HAP-1 (cell line): ENCODE results near the gene ACER1.
A peak's percentile ranks its signal among the peaks of the same experiment; 100 is the strongest.
"Not testable (repeated sequence)": the region's sequence is repeated elsewhere in the genome, so short reads cannot be mapped to it uniquely, and the experiment has no call there.

Source experiments
- DNase-seq, 2 experiments: peaks; one replicate each; pipeline ENCODE4 v3.0.0-alpha.2; 2016 to 2020; ENCODE audit warnings: low spot score in 2 of 2
- H3K27me3 ChIP-seq: fragments of 250-450 bp; sonication (Bioruptor Pico); 2 replicates; pipeline ENCODE4 v1.5.1; 2020; ENCODE audit warnings: low read depth, mild to moderate bottlenecking, moderate library complexity
- H3K36me3 ChIP-seq: fragments of 250-450 bp; sonication (Bioruptor Pico); replicated peaks from 2 replicates; pipeline ENCODE4 v1.5.1; 2020; ENCODE audit warnings: mild to moderate bottlenecking
- H3K4me1 ChIP-seq: fragments of 250-450 bp; sonication (Bioruptor Pico); 2 replicates; pipeline ENCODE4 v1.5.1; 2020; ENCODE audit warnings: mild to moderate bottlenecking
- H3K4me3 ChIP-seq: fragments of 250-450 bp; sonication (Bioruptor Pico); 2 replicates; pipeline ENCODE4 v1.5.1; 2020; ENCODE audit warnings: mild to moderate bottlenecking, moderate library complexity
- H3K9me3 ChIP-seq: fragments of 250-450 bp; sonication (Bioruptor Pico); 2 replicates; pipeline ENCODE4 v1.5.1; 2020; ENCODE audit warnings: mild to moderate bottlenecking, moderate library complexity
- in situ Hi-C: fragments of 300-500 bp; cut with MboI; formaldehyde crosslinking; loops from 3 replicates; pipeline ENCODE4 v1.14.3; 2020; ENCODE audit warnings: low sequenced_read_pairs, inconsistent platforms, mixed read lengths

The ACER1 gene

GRCh38 chr19:6372594-6373095 is 39.2 kb upstream of the ACER1 start, which contains the start of gene ALKBH7:
ALKBH7 (plus strand) TSS chr19:6372794; CDS start chr19:6372821, 27 bp downstream.
- Histone ChIP-seq H3K27me3 (no peaks in the 10 kb centered on the region), H3K4me1 (peaks cover 19% of the 10 kb centered on the region), H3K9me3 (no peaks in the 10 kb centered on the region), H3K4me3 (peak within 1 kb of the TSS; percentile 90), H3K36me3 (peaks cover 11% of the 10 kb centered on the region)
- in situ Hi-C loops = no loop called here
- DNase-seq = peak; percentile 100

- H3K27me3 ChIP-seq = no peaks in the 10 kb centered on the region
- no peak for DNase-seq
- H3K4me3 ChIP-seq = no peak overlapping the region
- no peaks in the 10 kb centered on the region for H3K4me1 ChIP-seq
- H3K36me3 ChIP-seq = peaks cover 47% of the 10 kb centered on the region
- in situ Hi-C loops = no loop called here
- H3K9me3 ChIP-seq = no peaks in the 10 kb centered on the region
These were observed 30.9 kb upstream of the ACER1 start for GRCh38 chr19:6364353-6364752.

- H3K27me3 ChIP-seq = no peaks in the 10 kb centered on the region
- no peaks in the 10 kb centered on the region for H3K9me3 ChIP-seq
- no peaks in the 10 kb centered on the region for H3K4me1 ChIP-seq
- H3K36me3 ChIP-seq = peaks cover 35% of the 10 kb centered on the region
- no peak for DNase-seq
- H3K4me3 ChIP-seq = peak overlapping the region; percentile 78
- in situ Hi-C loops = no loop called here
These were observed 29.0 kb upstream of the ACER1 start for GRCh38 chr19:6362351-6362801.

DNA sequence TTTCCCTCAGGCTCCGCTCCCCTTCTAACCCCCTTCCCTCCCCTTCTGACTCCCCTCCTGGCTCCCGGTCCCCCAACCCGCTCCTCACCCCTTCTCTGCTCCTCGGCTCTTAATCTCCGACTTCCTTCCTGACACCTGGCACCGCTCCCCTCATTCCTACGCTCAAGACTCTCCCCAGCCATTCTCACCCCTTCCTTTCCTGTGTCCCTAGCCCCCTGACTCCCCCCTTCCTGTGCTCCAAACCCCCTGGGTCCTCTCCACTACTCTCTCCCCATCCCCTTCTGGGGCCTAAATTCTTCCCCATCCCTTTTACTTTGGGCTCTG is 28.6 kb upstream of the ACER1 start:
- Histone ChIP-seq H3K4me3 (peak overlapping the region; percentile 78), H3K27me3 (no peaks in the 10 kb centered on the region), H3K9me3 (no peaks in the 10 kb centered on the region), H3K4me1 (no peaks in the 10 kb centered on the region), H3K36me3 (peaks cover 34% of the 10 kb centered on the region)
- in situ Hi-C loops = no loop called here
- DNase-seq = no peak

DNA sequence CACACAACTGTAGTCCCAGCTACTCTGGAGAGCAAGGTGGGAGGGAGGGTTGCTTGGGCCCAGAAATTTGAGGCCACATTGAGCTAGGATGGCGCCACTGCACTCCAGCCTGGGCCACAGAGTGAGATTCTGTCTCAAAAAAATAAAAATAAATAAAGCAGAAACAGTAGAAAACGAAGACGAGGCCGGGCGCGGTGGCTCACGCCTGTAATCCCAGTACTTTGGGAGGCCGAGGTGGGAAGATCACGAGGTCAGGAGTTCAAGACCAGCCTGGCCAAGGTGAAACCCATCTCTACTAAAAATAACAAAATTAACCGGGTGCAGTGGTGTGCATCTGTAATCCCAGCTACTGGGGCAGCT is 27.4 kb upstream of the ACER1 start:
- Histone ChIP-seq H3K4me3 (peak overlapping the region; percentile 78), H3K36me3 (peaks cover 24% of the 10 kb centered on the region)
- H3K4me1 ChIP-seq, H3K9me3 ChIP-seq, DNase-seq, H3K27me3 ChIP-seq, in situ Hi-C loops: not testable (repeated sequence)

DNA sequence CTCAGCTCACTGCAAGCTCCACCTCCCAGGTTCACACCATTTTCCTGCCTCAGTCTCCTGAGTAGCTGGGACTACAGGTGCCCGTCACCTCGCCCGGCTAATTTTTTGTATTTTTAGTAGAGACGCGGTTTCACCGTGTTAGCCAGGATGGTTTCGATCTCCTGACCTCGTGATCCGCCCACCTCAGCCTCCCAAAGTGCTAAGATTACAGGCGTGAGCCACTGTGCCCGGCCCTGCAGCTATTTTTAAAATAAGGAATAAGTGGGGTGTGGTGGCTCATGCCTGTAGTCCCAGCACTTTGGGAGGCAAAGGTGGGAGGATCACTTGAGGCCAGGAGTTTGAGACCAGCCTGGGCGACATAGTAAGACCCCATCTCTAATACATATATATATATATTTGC is 27.0 kb upstream of the ACER1 start:
- peaks cover 20% of the 10 kb centered on the region for H3K36me3 ChIP-seq
- DNase-seq, H3K9me3 ChIP-seq, in situ Hi-C loops, H3K27me3 ChIP-seq, H3K4me3 ChIP-seq, H3K4me1 ChIP-seq: not testable (repeated sequence)

DNA sequence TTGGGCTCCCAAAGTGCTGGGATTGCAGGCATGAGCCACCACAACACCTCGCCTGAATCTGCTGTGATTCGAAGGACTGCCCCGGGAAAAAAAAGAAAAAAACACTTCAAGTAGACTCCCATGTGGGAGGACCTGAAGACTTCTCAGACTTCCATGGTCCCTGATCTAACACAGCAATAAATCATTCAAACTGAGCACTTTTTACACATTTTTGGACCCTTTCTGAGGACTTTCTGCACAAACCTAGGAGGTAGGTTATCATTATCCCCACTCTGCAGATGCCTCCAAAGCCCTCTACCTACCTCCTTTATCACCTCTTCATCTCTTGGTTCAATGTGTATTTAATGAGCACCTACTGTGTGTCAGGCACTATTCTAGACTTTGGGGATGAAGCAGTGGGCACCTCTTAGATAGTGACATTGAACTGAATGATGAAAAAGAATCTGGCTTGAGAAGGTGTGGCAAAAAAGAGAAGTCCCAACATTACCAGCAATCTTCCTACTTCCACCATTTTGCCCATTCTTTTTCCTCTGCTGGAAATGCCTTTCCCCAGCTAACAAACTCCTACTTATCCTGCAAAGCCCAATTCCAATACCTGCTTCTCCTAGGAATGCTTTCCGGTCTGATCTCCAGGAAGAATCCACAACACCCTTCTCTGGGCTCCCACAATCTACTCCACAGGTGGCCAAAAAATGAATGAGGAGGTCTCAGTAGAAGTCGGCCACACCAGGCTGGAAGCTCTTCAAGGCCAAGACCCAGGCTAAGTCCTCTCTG is 26.3 kb upstream of the ACER1 start:
- in situ Hi-C loops = no loop called here
- H3K36me3 ChIP-seq = peaks cover 14% of the 10 kb centered on the region
- no peaks in the 10 kb centered on the region for H3K4me1 ChIP-seq
- H3K9me3 ChIP-seq = no peaks in the 10 kb centered on the region
- H3K4me3 ChIP-seq = no peak overlapping the region
- DNase-seq = no peak
- no peaks in the 10 kb centered on the region for H3K27me3 ChIP-seq

GRCh38 chr19:6358003-6358402 is 24.6 kb upstream of the ACER1 start:
- Histone ChIP-seq H3K4me1 (no peaks in the 10 kb centered on the region), H3K4me3 (no peak overlapping the region), H3K27me3 (no peaks in the 10 kb centered on the region), H3K9me3 (no peaks in the 10 kb centered on the region), H3K36me3 (peaks cover under 1% of the 10 kb centered on the region; the same call in 1 of the 2 replicates)
- no peak for DNase-seq
- in situ Hi-C loops = no loop called here

DNA sequence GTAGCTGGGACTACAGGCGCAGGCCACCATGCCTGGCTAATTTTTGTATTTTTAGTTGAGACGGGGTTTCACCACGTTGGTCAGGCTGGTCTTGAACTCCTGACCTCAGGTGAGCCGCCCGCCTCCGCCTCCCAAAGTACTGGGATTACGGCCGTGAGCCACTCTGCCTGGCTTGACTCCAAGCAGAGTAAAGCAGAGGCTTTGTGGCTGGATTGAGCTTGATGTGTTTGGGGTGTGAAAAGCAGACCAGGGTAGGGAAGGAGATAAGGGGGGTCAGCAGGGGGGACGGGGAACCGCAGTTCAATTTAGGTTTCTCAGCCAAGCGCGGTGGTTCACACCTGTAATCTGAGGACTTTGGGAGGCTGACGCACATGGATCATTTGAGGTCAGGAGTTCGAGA is 23.8 kb upstream of the ACER1 start:
- H3K9me3 ChIP-seq = no peaks in the 10 kb centered on the region

GRCh38 chr19:6355321-6356040 is 22.1 kb upstream of the ACER1 start:
- DNase-seq, H3K4me1 ChIP-seq, H3K36me3 ChIP-seq, H3K9me3 ChIP-seq, in situ Hi-C loops, H3K27me3 ChIP-seq, H3K4me3 ChIP-seq: not testable (repeated sequence)

More for the DNA sequence above, 23.8 kb upstream of the ACER1 start:
- DNase-seq = no peak
- Histone ChIP-seq H3K4me3 (no peak overlapping the region), H3K4me1 (no peaks in the 10 kb centered on the region), H3K27me3 (no peaks in the 10 kb centered on the region), H3K36me3 (no peaks in the 10 kb centered on the region)
- in situ Hi-C loops = no loop called here

DNA sequence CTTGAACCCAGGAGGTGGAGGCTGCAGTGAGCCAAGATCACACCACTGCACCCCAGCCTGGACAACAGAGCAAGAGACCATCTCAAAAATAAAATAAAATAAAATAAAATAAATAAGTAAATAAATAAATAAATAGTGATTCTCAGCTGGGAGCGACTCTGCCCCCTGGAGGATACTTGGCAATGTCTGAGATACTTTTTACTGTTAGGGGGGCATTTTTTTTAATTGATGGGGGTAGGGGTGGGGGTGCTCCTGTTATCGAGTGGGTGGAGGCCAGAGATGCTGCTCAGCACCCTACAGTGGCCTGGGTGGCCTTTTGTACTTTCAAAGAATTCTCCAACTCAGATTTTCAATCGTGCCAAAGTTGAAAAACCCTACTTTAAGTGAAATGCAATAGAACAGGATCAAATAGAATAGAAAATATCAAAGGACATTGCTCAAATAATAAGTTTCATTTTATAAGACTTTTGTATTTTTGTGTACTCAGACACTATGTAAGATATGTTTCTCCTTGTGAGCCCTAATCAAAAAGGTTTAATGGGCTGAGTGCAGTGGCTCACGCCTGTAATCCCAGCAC is 20.8 kb upstream of the ACER1 start:
- no peak for DNase-seq
- Histone ChIP-seq H3K36me3 (no peaks in the 10 kb centered on the region), H3K27me3 (no peaks in the 10 kb centered on the region), H3K4me3 (no peak overlapping the region), H3K9me3 (no peaks in the 10 kb centered on the region), H3K4me1 (no peaks in the 10 kb centered on the region)
- in situ Hi-C loops = no loop called here

DNA sequence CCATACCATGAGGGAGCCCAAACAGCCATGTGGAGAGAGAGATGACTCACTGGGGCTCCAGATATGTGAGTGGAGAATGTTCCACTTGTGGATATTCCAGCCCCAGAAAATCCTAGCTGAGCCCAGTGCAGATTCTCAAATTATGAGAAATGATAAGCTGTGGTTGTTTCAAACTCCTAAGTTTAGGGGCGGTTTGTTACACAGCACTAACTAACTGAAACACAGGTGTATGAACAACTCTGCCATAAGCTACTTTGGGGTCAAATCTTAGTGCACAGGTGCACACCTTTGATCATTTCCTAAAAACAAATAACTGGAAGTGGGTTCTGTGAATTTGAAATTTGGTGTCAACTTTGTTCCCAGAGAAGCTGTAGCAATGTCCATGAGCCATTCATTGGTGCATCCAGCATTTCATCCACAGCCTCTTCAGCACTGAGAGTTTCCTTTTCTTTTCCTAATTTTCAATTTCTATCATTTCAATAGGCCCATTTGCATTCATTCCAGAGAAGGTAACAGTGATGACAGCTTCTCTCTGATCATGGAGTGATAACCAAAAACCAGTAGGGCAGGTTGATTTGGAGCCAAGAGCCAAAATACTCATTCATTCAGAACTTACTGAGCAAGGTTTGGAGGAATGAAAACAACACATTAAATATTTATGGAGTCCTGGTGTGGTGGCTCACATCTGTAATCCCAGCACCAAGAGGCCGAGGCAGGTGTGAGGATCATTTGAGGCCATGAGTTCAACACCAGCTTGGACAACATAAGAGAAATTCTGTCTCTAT is 19.2 kb upstream of the ACER1 start:
- no peak for DNase-seq
- Histone ChIP-seq H3K9me3 (no peaks in the 10 kb centered on the region), H3K4me1 (no peaks in the 10 kb centered on the region), H3K4me3 (no peak overlapping the region), H3K36me3 (no peaks in the 10 kb centered on the region), H3K27me3 (no peaks in the 10 kb centered on the region)
- in situ Hi-C loops = no loop called here

GRCh38 chr19:6350688-6351087 is 17.3 kb upstream of the ACER1 start:
- Histone ChIP-seq H3K36me3 (no peaks in the 10 kb centered on the region), H3K27me3 (no peaks in the 10 kb centered on the region), H3K4me1 (no peaks in the 10 kb centered on the region), H3K9me3 (no peaks in the 10 kb centered on the region), H3K4me3 (no peak overlapping the region)
- DNase-seq = no peak
- in situ Hi-C loops = no loop called here
